DMS153 (cell line): ENCODE data around the gene CNST.
"Not testable (repeated sequence)": the region's sequence is repeated elsewhere in the genome, so short reads cannot be mapped to it uniquely, and the experiment has no call there.

ENCODE experiments used
- DNase-seq: peaks from one replicate; lab custom pipeline; 2025; lab: John Stamatoyannopoulos, UW

Gene CNST

GRCh38 chr1:246678816-246679793 is 112.8 kb downstream of the CNST start:
- DNase-seq: no peak

GRCh38 chr1:246679794-246680177 is 113.5 kb downstream of the CNST start:
- DNase-seq: no peak

DNA sequence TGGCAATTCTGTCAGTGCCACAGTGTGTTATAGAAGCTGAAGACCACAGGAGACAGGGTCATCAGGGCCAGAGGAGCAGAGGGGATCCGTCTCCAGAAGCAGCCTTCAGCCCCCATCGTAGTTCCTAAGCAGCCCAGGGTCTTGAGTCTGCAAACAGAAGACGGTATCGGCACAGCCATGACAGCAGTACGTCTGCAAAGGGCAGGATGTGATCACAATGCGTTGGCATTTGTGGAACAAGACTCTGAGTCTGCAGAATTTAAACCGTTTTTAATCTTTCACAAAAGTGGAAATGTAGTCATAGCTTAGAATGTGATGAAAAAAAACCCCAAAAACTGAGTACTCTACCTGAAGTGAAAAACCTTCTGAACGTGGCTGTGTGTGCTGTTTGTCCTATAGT is 113.9 kb downstream of the CNST start:
- DNase-seq: no peak

- no peak for DNase-seq
Observed at GRCh38 chr1:246680696-246681130, 114.5 kb downstream of the CNST start.

DNA sequence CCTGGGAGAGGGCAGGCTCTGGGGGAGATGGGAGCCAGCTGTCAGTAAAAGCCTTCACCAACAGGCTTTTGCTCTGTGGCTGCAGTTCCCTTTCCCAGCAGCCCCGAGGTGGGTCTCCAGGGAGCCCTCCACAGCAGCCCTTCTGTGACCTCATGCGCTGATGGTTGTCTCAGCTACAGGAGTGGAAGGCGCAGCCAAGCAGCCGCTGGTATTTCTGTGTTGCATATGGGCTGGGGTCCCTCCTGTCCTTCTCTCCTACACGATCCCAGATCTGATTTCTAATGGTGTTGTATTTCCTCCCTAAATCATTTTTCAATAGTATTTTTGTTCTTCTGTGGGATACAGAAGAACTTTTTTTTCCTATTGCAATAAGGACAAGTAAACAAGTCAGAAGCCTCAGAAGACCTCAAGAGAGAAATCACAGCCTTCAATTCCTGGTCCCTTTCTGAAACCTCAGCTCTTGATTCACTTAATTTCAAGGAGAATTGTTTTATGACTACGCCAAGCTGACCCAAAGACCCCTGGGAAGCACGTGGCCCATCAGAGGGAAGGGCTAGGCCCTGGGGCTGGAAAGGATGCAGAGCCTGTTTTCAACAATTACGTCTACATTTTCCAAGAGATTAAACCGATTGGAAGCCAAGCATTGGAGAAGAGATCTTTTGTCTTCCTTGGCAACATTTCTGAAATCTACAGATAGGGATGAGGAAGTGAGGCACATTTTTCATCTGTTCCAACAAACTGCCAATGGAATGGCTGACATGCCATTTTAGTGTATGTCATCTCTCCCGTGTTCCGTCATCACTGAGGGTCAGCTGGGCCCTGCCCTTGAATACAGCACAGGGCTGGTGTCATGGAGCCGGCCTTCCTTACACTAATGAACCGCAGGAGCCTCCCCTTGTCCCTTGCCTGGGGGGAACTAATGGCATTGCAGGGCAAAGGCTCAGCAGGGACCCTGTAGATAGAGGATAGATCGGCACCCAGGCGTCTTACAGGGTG is 115.9 kb downstream of the CNST start:
- peak; percentile 30 for DNase-seq

DNA sequence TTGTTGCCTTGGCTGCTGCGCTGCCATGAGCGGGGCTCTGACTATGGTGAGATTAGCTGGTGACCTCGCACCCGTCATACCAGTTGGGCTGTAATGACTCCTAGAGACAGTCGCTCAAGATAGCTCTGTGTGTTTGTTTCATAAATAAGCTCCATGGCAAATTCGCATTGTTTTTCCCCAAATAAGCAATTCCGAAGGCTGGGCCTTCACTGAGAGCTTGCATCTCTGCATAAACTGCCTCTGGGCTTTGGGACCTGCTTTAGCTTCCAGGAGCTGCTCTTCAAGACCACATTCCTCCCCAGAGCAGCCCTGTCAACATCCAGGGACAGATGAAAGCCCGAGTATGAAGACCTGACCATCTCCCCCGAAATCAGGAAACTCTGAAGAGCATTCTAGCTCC is 117.3 kb downstream of the CNST start:
- no peak for DNase-seq

GRCh38 chr1:246687002-246687401 is 120.7 kb downstream of the CNST start:
- no peak for DNase-seq

DNA sequence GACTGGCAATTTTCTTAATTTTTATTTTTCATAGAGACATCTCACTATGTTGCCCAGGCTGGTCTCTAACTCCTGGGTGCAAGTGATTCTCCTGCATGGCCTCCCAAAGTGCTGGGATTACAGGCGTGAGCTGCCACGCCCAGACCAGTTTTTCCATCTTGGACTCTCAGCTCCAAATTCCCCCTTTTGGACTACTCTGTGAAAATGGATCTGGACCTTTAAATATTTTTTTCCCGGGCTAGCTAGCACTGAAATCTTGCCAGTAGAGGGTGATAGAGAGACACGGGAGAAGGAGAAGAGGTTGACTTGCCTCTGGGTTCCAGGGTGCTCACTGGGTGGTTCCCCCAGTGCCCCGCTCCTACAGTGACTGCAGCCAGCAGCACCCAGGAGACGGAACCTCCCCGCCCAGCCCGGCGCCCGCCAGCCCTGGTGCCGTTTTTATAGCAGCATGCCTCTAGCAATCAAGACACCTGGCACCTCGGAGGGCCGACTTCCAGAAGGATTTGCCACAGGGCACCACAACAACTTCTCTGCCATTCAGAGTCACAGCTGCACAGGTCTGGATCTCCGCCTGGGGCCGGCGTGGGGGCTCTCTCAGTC is 123.3 kb downstream of the CNST start:
- DNase-seq: peak; percentile 68

GRCh38 chr1:246690100-246690499 is 123.8 kb downstream of the CNST start:
- no peak for DNase-seq

GRCh38 chr1:246691622-246692495 is 125.6 kb downstream of the CNST start:
- DNase-seq: no peak

- DNase-seq: not testable (repeated sequence)
Observed at GRCh38 chr1:246694213-246694895, 128.1 kb downstream of the CNST start.

DNA sequence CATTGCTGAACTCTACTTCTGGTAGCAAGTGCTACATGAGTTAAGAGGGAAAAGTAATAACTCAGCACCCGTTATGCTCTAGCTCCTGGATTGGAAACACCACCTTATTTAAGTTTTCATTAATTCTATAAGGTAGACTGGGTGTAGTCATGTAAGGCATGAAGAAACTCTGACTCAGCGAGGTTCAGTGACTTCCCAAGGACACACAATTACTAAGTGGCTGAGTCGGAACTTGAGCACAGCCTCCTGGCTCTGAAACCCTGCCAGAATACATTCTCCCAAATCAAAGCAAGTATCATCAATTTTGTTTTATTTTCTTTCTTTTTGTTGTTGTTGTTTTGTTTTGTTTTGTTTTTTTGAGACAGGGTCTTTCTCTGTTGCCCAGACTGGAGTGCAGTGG is 128.9 kb downstream of the CNST start:
- DNase-seq: no peak

DNA sequence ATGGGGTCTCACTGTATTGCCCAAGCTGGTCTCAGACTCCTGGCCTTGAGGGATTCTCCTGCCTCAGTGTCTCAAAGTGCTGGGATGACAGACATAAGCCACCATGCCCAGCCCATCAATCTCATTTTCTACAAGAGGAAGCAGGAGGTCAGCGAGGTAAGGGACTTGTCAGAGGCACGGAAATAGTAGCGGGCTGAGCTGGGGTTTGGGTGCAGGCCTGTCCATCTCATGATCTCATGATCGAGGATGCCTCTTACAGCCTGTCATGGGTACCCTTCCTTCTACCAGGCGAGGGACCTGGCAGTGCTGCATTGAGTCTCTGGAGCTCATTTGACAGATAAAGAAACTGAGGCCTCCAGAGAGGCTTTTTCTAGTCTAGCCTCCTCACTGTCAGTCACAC is 129.4 kb downstream of the CNST start:
- DNase-seq: no peak

DNA sequence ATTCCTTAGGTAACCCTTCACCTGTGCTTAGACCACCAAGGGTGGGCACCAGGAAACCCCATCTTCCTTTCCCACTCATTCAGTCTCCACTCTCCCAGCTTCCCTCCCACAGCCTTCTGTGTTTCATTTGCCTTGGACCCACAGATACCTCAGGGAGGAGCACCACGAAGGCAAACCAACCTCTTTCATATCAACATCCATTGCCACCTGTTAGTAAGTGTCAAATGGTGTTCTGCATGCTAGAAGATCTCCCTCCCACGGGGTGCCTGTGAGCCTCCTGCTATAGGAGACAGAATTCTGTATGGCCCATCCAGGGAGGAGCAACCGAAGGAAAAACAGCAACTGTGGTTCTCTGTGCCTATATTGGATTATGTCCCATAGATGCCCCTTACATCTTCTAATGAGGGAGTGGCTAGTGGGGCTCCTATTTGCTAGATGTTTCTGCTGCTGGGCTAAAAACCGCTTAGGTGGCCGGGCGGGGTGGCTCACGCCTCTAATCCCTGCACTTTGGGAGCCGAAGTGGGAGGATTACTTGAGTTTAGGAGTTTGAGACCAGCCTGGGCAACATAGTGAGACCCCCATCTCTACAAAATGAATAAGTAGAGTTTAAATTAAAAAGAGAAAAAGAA is 132.3 kb downstream of the CNST start:
- DNase-seq: no peak

GRCh38 chr1:246699095-246699735 is 133.0 kb downstream of the CNST start:
- peak; percentile 91 for DNase-seq

- DNase-seq: no peak
Observed at GRCh38 chr1:246703581-246703980, 137.3 kb downstream of the CNST start.

GRCh38 chr1:246705368-246705767 is 139.1 kb downstream of the CNST start:
- DNase-seq: no peak

DNA sequence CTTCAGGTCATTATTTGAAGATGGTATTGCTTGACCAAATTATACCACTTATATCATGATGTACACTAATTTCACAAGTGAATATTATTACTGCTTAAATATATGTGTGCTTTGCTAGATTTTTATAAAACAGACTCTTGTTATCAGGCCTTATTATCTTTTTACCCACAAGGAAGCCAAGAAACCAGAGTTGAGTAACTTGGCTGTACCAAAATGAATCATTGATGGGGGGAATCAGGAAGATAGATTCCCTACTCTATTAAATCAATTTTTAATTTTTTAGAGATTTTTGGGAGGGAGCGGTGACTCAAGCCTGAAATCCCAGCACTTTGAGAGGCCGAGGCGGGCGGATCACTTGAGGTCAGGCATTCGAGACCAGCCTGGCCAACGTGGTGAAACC is 141.9 kb downstream of the CNST start:
- DNase-seq: no peak

DNA sequence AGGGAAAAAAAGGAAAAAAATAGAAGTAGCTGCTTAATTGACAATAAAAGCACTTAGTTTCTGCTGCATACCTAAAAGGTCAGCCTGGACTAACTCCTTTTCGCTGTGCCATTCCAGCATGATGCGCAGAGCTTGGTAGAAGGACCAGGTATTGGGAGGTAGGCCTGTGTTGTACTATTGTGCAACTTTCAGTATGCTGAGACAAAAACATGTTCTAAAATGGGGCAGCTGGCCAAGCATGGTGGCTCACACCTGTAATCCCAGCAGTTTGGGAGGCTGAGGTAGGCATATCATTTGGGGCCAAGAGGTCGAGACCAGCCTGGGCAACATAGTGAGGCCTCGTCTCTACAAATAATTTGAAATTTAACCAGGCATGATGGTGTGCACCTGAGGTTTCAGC is 142.9 kb downstream of the CNST start:
- no peak for DNase-seq

DNA sequence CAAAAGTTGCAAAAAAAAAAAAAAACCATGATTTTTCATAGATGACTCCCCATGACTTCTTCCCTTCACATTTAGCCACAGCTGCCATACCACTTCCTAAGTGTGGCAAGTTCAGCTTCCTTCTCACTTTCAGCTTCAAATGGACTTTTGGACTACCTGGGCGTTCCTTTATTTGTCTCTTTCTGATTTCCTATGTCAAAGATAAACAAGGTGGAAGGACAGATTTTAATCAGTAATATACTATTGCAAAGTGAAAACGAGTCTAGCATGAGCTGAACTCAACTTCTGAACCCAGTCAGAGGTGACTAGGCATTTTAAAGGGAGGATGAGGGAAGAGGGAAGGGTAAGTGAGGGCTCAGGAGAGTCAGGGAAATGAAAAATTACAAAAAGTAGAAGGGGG is 143.6 kb downstream of the CNST start:
- no peak for DNase-seq
